RWPE2 (cell line): Measurements from ENCODE around the gene BTBD9.

Experiments
- ATAC-seq: fragments of 200-7000 bp; cut with Tn5 transposase; 3 replicates; pipeline ENCODE4 v1.9.1; 2021; ENCODE audit warnings: low read depth
- DNase-seq: peaks from one replicate; pipeline ENCODE4 v3.0.0-alpha.2; 2020; ENCODE audit warnings: low spot score
- H3K27ac ChIP-seq: fragments of 450-650 bp; 2 replicates; pipeline ENCODE4 v1.5.1; 2017; ENCODE audit warnings: mild to moderate bottlenecking; ENCODE audit not compliant: poor library complexity, severe bottlenecking
- H3K27me3 ChIP-seq: fragments of 250-450 bp; sonication (Bioruptor Pico); 2 replicates; pipeline ENCODE4 v1.5.1; 2021; ENCODE audit warnings: mild to moderate bottlenecking, moderate library complexity; ENCODE audit not compliant: insufficient read depth, poor library complexity, severe bottlenecking
- H3K36me3 ChIP-seq: fragments of 250-450 bp; sonication (Bioruptor Pico); 2 replicates; pipeline ENCODE4 v1.5.1; 2020; ENCODE audit warnings: low read depth, mild to moderate bottlenecking, moderate library complexity
- H3K4me1 ChIP-seq: fragments of 250-450 bp; sonication (Bioruptor Pico); 2 replicates; pipeline ENCODE4 v1.5.1; 2021; ENCODE audit warnings: mild to moderate bottlenecking, moderate library complexity; ENCODE audit not compliant: insufficient read depth, poor library complexity, severe bottlenecking
- H3K4me3 ChIP-seq: fragments of 250-450 bp; sonication (Bioruptor Pico); 2 replicates; pipeline ENCODE4 v1.5.1; 2021; ENCODE audit warnings: mild to moderate bottlenecking, moderate library complexity; ENCODE audit not compliant: severe bottlenecking
- H3K9me3 ChIP-seq: fragments of 250-450 bp; sonication (Bioruptor Pico); 2 replicates; pipeline ENCODE4 v1.5.1; 2021; ENCODE audit warnings: mild to moderate bottlenecking, moderate library complexity; ENCODE audit not compliant: severe bottlenecking
- CTCF ChIP-seq: fragments of 450-650 bp; IDR thresholded peaks from one replicate; pipeline ENCODE4 v1.5.1; 2017; ENCODE audit warnings: mild to moderate bottlenecking, moderate library complexity; ENCODE audit not compliant: poor library complexity, severe bottlenecking

BTBD9 gene

GRCh38 chr6:38214159-38214558 is 425.6 kb downstream of the BTBD9 start:
- ATAC-seq (no peak), DNase-seq (no peak)
- H3K36me3 ChIP-seq = no peaks in the 10 kb centered on the region
- TF ChIP-seq CTCF = no peak
- H3K9me3 ChIP-seq = no peaks in the 10 kb centered on the region
- no peaks in the 10 kb centered on the region for H3K4me1 ChIP-seq
- H3K27ac ChIP-seq = no peak overlapping the region
- no peak overlapping the region for H3K4me3 ChIP-seq
- H3K27me3 ChIP-seq = no peaks in the 10 kb centered on the region

- no peaks in the 10 kb centered on the region for H3K4me1 ChIP-seq
- no peak for ATAC-seq
- no peak overlapping the region for H3K27ac ChIP-seq
- H3K36me3 ChIP-seq = no peaks in the 10 kb centered on the region
- H3K4me3 ChIP-seq = no peak overlapping the region
- H3K27me3 ChIP-seq = no peaks in the 10 kb centered on the region
- no peak for DNase-seq
- H3K9me3 ChIP-seq = no peaks in the 10 kb centered on the region
- no peak for TF ChIP-seq CTCF
Measured at GRCh38 chr6:38213251-38213658, 426.5 kb downstream of the BTBD9 start.

- no peak for TF ChIP-seq CTCF
- Histone ChIP-seq H3K27me3 (no peaks in the 10 kb centered on the region), H3K4me3 (no peak overlapping the region), H3K27ac (no peak overlapping the region), H3K36me3 (no peaks in the 10 kb centered on the region), H3K4me1 (no peaks in the 10 kb centered on the region), H3K9me3 (no peaks in the 10 kb centered on the region)
- ATAC-seq (no peak), DNase-seq (no peak)
Measured at GRCh38 chr6:38212579-38212978, 427.1 kb downstream of the BTBD9 start.

GRCh38 chr6:38212116-38212515 is 427.6 kb downstream of the BTBD9 start:
- DNase-seq (no peak), ATAC-seq (no peak)
- no peak for TF ChIP-seq CTCF
- Histone ChIP-seq H3K4me1 (no peaks in the 10 kb centered on the region), H3K27me3 (no peaks in the 10 kb centered on the region), H3K36me3 (no peaks in the 10 kb centered on the region), H3K27ac (no peak overlapping the region), H3K9me3 (no peaks in the 10 kb centered on the region), H3K4me3 (no peak overlapping the region)

- DNase-seq (no peak), ATAC-seq (no peak)
- Histone ChIP-seq H3K27me3 (no peaks in the 10 kb centered on the region), H3K27ac (no peak overlapping the region), H3K36me3 (no peaks in the 10 kb centered on the region), H3K9me3 (no peaks in the 10 kb centered on the region), H3K4me1 (no peaks in the 10 kb centered on the region), H3K4me3 (no peak overlapping the region)
- no peak for TF ChIP-seq CTCF
Measured at GRCh38 chr6:38209371-38210260, 430.1 kb downstream of the BTBD9 start.
